ENCODE data around the gene DNAJC22.

DNA sequence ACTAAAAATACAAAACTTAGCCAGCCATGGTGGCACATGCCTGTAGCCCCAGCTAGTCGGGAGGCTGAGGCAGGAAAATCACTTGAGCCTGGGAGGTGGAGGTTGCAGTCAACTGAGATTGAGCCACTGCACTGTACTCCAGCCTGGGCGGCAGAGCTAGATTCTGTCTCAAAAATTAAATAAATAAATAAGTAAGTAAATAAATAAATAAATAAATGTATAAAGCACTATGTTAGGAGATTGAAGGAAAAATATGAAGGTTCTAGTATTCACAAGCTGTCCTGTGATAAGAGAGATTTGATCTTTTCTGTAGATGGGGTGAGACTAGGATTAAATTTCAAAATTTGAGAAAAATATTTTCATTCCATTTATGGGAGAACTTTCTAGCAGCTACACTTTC, 5.7 kb downstream of the DNAJC22 start:
- TF ChIP-seq, protein P1, sequence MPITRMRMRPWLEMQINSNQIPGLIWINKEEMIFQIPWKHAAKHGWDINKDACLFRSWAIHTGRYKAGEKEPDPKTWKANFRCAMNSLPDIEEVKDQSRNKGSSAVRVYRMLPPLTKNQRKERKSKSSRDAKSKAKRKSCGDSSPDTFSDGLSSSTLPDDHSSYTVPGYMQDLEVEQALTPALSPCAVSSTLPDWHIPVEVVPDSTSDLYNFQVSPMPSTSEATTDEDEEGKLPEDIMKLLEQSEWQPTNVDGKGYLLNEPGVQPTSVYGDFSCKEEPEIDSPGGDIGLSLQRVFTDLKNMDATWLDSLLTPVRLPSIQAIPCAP (CRISPR knock-in tag; IDR thresholded peaks at IDR 0.05): no peak
- TF ChIP-seq NR1H2 (CRISPR knock-in tag; IDR thresholded peaks at IDR 0.05) (no peak), ZNF512 (CRISPR knock-in tag; IDR thresholded peaks at IDR 0.05; ENCODE audit: borderline replicate concordance) (no peak), CTCF (IDR thresholded peaks at IDR 0.05) (no peak), IRF2 (CRISPR knock-in tag; IDR thresholded peaks at IDR 0.05; ENCODE audit: borderline replicate concordance, low read depth) (no peak)

Data from WTC11 (cell line).